ENCODE data around the gene ABHD10.
"Not testable (repeated sequence)": the region's sequence is repeated elsewhere in the genome, so short reads cannot be mapped to it uniquely, and the experiment has no call there.

The ABHD10 gene

DNA sequence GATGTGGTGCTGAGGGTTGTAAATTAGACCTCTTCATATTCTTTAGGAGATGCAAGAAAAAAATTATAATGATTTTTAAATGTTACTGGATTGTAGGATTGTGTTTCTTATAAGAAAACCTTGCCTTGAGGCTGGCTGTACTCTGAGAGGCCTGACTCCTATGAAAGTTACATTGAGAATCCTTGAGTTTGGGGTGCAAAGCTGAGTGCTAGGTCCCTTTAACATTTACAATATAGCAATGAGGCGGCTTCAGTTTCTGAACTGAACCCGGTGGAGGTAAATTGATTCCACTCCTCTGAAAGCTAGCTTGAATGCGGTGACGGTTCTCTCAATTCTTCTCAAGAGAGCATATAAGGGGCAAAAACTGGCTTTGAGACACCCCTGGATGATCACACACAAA is 55.6 kb downstream of the ABHD10 start, which contains the start of gene TMPRSS7:
TSS of gene TMPRSS7 (plus strand) at position 301 of the 400 bp plus-strand sequence. CDS start 110 bp downstream, outside the sequence.
- DNase-seq (ENCODE audit: low read depth): no peak

DNA sequence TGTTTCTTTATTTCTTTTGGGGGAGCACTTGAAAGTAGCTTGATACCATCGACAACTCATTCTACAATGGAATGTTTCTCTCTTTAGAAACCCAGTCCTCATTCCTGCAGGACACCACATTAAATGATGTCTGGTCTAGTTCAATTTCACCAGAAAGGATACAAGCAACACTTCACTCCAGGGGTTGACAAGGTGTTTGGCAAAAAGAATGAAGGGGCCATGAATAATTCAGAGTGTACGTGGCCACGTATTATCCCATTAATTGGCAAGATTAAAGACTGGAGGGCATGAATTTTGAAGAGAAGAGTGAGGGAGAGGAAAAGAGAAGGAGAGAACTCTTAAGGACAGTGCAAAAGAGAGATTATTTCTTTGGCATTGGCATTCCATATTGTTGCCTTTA is 56.4 kb downstream of the ABHD10 start:
- no peak for DNase-seq (ENCODE audit: low read depth)

DNA sequence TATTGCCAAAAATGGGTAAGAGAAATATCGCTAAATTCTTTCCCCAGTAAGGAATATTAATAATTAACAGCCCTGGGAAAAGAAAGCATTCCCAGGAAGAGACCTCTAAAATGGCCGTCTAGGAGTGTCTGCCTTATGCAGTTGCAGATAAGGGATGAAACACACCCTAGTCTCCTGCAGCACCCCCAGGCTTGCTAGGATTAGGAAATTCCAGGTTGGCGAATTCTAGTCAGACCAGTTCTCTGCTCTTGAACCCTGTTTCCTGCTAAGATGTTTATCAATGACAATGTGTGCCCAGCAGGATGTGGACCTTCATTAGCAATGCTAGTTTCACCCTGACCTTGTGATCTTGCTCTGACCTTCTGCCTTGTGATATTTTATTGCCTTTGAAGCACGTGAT is 58.4 kb downstream of the ABHD10 start:
- DNase-seq (ENCODE audit: low read depth): not testable (repeated sequence)

DNA sequence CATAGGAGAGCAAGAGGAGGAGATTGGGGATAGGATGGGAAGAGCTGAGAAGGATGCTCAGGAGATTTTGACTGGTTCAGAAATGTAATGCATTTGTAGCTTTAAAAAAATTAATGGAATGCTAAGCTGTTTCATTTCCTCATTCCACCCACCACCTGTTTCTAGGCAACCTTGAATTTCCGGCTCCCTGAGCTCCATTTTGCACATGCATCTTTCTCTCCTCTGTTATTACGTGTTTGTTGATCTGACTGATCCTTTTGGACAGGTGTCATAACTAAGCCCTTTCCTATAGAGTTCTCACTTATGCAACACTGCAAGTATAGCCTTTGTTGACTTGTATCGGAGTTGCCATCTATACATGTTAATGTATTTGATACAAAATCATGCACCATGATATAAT is 60.0 kb downstream of the ABHD10 start:
- DNase-seq (ENCODE audit: low read depth): no peak

DNA sequence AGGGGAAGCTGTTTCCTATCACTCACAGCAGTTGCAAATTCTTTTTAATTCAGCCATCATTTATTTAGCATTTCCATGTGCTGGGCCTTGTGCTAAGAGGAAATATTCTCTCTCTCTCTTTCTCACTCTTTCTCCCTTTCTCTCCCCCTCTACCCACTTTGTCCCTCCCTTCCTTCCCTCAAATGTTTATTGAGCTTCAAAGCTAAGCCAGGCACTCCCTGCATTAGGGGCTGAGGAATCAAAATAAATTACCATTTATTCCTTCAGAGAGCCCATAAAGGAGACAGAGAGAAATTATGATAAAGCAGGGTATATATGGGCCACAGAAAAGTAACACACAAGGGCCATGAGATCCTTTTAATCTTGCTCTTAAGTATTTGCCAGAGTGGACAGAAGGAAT is 62.5 kb downstream of the ABHD10 start:
- DNase-seq (ENCODE audit: low read depth): no peak

DNA sequence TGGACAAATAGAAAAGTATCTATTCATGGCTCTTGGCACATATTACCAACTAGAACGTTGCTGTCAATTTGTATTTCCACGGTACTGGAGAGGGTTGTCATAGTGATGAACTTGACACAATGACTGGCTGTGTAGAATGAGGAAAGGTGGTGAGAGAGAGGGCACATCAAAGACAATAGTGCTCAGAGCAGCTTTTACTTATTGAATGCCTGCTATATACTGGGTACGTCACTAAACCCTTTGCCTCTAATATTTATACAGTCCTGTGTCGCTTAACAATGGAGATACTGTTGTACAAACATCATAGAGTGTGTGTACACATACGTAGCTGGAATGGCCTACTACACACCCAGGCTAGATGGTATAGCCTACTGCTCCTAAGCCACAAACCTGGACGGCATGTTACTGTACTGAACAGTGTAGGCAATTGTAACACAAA is 64.0 kb downstream of the ABHD10 start:
- DNase-seq (ENCODE audit: low read depth): no peak

Data from activated T-cell treated with anti-CD3 and anti-CD28 coated beads for 24 hours (primary cell).